ENCODE results near the gene PRDM5. TPM values are rescaled to one million over a fixed set of nuclear protein-coding genes. Genes with fewer than 3 reads are reported as not detected.

The PRDM5 gene
- polyA plus RNA-seq, 4 donors, result 0.22 to 17.3 (median 1.5) TPM

DNA sequence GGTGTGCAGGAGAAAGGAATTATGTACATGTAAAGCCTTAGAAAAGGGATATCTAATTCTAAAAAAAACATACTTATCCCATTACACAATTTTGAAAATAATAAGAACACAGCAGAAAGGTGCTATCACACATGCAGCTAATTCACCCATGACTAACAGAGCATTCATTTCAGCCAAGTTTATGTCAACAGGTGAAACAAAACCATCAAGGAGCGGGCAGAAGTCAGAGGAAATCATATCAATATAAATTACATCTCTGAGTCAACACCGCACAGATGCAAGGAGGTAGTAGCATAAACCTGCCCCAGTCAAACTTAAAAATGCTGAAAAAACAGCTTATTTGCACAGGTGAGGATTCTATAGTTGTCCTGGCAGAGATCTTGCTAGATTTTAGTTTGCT is 197.9 kb downstream of the PRDM5 start:
- no peak for FAIRE-seq
- H3K27ac ChIP-seq (ENCODE audit: low read depth in 1 of 3, low read length in 2 of 3), result no peak overlapping the region
- H3K4me3 ChIP-seq (ENCODE audit: low read depth in 1 of 3, low read length in 3 of 3), result no peak overlapping the region
- no peaks in the 10 kb centered on the region for H3K4me1 ChIP-seq (ENCODE audit: control insufficient read depth in 3 of 3, insufficient read depth in 2 of 3, low read depth in 1 of 3, low read length in 2 of 3)
- no peak for DNase-seq
- H3K9me3 ChIP-seq (ENCODE audit: control insufficient read depth in 2 of 2, insufficient read depth in 1 of 2, low read depth in 1 of 2, low read length in 1 of 2), result no peaks in the 10 kb centered on the region
- no peaks in the 10 kb centered on the region for H3K27me3 ChIP-seq (ENCODE audit: control insufficient read depth in 3 of 3, insufficient read depth in 3 of 3, low read length in 3 of 3)
- 59 to 88% (median 78%) methylated on average over 2 of the region's 2 CpGs for WGBS, 3 donors
- peaks cover 0 to 3% (median 0%) of the 10 kb centered on the region in 3 donors for H3K36me3 ChIP-seq (ENCODE audit: control insufficient read depth in 3 of 3, insufficient read depth in 2 of 3, low read depth in 1 of 3, low read length in 3 of 3)

DNA sequence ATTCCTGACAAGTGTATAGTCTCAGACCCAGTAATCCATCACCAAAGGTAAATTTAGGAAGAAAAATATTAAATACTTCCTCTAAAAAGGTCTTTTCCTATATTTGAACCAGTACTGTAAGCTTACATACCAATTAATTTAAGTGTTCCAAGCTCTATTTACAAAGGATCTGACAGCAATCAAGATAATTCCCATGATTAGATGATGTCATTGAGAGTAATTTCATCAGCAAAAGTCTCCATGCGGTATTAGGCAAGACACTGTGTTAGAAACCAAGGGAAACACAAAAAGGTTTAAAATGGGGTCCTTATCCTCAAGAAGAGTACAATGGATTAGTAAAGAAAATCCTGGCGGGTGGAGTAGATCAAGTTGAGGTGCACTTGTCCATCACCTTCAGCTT is 198.5 kb downstream of the PRDM5 start:
- FAIRE-seq, result no peak
- 86 to 95% (median 94%) methylated on average over 2 of the region's 2 CpGs for WGBS, 3 donors

DNA sequence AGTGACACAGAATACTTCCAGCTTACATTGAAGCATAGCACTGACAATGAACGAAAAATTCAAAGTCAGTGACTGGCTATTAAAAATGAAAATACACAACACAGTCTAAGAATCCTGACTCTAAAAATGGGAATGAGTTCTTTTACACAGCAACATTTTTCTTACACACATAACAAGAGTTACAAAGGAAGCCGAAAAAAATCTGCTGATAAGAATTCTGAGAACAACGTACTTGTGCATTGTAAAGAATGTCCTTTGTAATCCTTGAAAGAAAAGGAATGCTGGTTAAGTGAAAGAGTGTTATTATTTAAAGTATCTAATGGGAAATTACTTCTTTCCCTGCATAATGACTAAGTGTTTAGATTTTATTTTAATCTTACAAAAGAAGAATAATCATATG is 199.4 kb downstream of the PRDM5 start:
- H3K9me3 ChIP-seq (ENCODE audit: control insufficient read depth in 2 of 2, insufficient read depth in 1 of 2, low read depth in 1 of 2, low read length in 1 of 2), result no peaks in the 10 kb centered on the region
- H3K4me1 ChIP-seq (ENCODE audit: control insufficient read depth in 3 of 3, insufficient read depth in 2 of 3, low read depth in 1 of 3, low read length in 2 of 3), result no peaks in the 10 kb centered on the region
- H3K27ac ChIP-seq (ENCODE audit: low read depth in 1 of 3, low read length in 2 of 3), result no peak overlapping the region
- H3K27me3 ChIP-seq (ENCODE audit: control insufficient read depth in 3 of 3, insufficient read depth in 3 of 3, low read length in 3 of 3), result no peaks in the 10 kb centered on the region
- FAIRE-seq (no peak), DNase-seq (no peak)
- no peak overlapping the region for H3K4me3 ChIP-seq (ENCODE audit: low read depth in 1 of 3, low read length in 3 of 3)
- H3K36me3 ChIP-seq (ENCODE audit: control insufficient read depth in 3 of 3, insufficient read depth in 2 of 3, low read depth in 1 of 3, low read length in 3 of 3), result peaks cover 0 to 3% (median 0%) of the 10 kb centered on the region in 3 donors
- WGBS, 3 donors, result 76 to 82% (median 82%) methylated on average over 3 of the region's 3 CpGs

More for the DNA sequence above, 198.5 kb downstream of the PRDM5 start:
- Histone ChIP-seq H3K27me3 (ENCODE audit: control insufficient read depth in 3 of 3, insufficient read depth in 3 of 3, low read length in 3 of 3) (no peaks in the 10 kb centered on the region), H3K4me1 (ENCODE audit: control insufficient read depth in 3 of 3, insufficient read depth in 2 of 3, low read depth in 1 of 3, low read length in 2 of 3) (no peaks in the 10 kb centered on the region), H3K36me3 (ENCODE audit: control insufficient read depth in 3 of 3, insufficient read depth in 2 of 3, low read depth in 1 of 3, low read length in 3 of 3) (peaks cover 0 to 3% (median 0%) of the 10 kb centered on the region in 3 donors), H3K27ac (ENCODE audit: low read depth in 1 of 3, low read length in 2 of 3) (no peak overlapping the region), H3K9me3 (ENCODE audit: control insufficient read depth in 2 of 2, insufficient read depth in 1 of 2, low read depth in 1 of 2, low read length in 1 of 2) (no peaks in the 10 kb centered on the region), H3K4me3 (ENCODE audit: low read depth in 1 of 3, low read length in 3 of 3) (no peak overlapping the region)
- no peak for DNase-seq

DNA sequence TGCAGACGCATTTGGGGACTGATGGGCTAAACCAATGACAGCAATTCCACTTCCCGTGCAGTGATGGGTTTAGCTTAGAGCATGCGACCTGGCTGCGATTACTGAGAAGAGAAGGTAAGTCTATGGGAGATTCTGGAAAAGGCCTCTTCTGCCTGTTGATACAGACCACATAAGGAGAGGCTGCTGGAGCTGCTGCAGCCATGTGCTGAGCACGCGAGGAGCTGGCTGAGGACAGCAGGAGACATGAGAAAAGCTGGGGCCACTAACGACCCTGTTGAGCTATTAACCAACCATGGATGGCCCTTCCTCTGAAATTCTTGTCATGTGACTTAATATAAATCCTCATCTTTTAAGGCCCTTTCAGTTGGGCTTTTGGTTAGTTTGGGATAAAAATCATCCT is 199.9 kb downstream of the PRDM5 start:
- no peak overlapping the region for H3K4me3 ChIP-seq (ENCODE audit: low read depth in 1 of 3, low read length in 3 of 3)
- no peaks in the 10 kb centered on the region for H3K4me1 ChIP-seq (ENCODE audit: control insufficient read depth in 3 of 3, insufficient read depth in 2 of 3, low read depth in 1 of 3, low read length in 2 of 3)
- no peak overlapping the region for H3K27ac ChIP-seq (ENCODE audit: low read depth in 1 of 3, low read length in 2 of 3)
- H3K9me3 ChIP-seq (ENCODE audit: control insufficient read depth in 2 of 2, insufficient read depth in 1 of 2, low read depth in 1 of 2, low read length in 1 of 2), result no peaks in the 10 kb centered on the region
- 90 to 95% (median 94%) methylated on average over 7 of the region's 7 CpGs for WGBS, 3 donors
- DNase-seq, result no peak
- H3K27me3 ChIP-seq (ENCODE audit: control insufficient read depth in 3 of 3, insufficient read depth in 3 of 3, low read length in 3 of 3), result no peaks in the 10 kb centered on the region
- no peak for FAIRE-seq
- peaks cover 0 to 3% (median 0%) of the 10 kb centered on the region in 3 donors for H3K36me3 ChIP-seq (ENCODE audit: control insufficient read depth in 3 of 3, insufficient read depth in 2 of 3, low read depth in 1 of 3, low read length in 3 of 3)

DNA sequence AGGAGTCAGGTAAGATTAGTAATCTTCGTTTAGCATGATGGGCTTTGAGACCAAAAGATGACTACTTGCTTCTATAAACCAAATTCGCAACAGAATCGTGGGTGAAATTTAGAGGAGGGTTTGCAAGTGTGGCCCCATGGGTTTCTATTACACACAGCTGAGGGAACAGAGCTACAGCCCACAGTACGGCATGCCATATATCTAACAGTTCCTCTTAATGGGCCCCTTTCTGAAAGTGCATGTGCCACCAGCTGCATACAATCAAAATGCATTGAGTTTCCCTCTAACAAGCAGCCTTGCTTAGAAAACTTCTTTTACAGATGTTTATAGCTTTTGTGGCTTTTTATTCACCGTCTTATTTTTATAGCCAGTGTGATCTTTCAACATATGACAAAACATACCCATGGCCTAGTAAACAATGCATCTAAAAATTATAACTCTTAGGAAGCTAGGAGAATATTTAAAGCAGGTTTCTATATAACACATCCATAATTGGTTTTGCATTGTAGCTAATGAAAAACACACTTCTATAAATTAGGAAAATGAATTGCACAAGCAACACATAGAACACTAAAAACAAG is 202.1 kb downstream of the PRDM5 start:
- H3K4me3 ChIP-seq (ENCODE audit: low read depth in 1 of 3, low read length in 3 of 3), result no peak overlapping the region

DNA sequence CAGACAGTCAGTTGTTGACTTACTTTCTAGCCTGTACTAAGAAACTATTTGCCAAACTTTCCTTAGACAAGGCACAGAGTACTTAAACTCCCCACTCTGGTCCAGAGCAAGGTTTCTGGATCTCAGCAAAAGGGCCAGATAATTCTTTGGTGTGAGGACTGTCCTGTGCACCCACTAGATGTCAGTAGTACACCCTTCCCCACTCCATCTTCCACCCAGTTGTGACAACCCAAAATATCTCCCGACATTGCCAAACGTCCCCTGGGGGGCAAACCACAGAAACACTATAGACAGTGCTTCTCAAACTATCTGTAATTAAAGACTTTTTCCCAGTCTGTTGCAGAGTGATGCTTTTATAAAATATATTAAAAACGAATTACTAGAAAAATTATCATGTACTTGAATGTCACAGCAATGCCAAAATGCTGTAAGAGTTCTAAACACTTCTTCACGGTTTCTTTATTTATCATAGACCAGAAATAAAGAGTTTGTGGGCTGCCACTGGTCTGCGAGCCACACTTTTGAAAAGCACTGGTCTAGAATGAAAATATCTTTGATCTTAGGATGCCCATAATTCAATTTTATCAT is 203.5 kb downstream of the PRDM5 start:
- Histone ChIP-seq H3K4me3 (ENCODE audit: low read depth in 1 of 3, low read length in 3 of 3) (no peak overlapping the region), H3K9me3 (ENCODE audit: control insufficient read depth in 2 of 2, insufficient read depth in 1 of 2, low read depth in 1 of 2, low read length in 1 of 2) (no peaks in the 10 kb centered on the region), H3K4me1 (ENCODE audit: control insufficient read depth in 3 of 3, insufficient read depth in 2 of 3, low read depth in 1 of 3, low read length in 2 of 3) (no peaks in the 10 kb centered on the region), H3K27me3 (ENCODE audit: control insufficient read depth in 3 of 3, insufficient read depth in 3 of 3, low read length in 3 of 3) (no peaks in the 10 kb centered on the region), H3K36me3 (ENCODE audit: control insufficient read depth in 3 of 3, insufficient read depth in 2 of 3, low read depth in 1 of 3, low read length in 3 of 3) (peaks cover 0 to 3% (median 0%) of the 10 kb centered on the region in 3 donors), H3K27ac (ENCODE audit: low read depth in 1 of 3, low read length in 2 of 3) (no peak overlapping the region)
- peak; percentile 3 to 21 for DNase-seq
- 32 to 40% (median 37%) methylated on average over 5 of the region's 5 CpGs for WGBS, 3 donors
- no peak for FAIRE-seq

More for the DNA sequence above, 202.1 kb downstream of the PRDM5 start:
- no peak for FAIRE-seq
- no peak for DNase-seq
- Histone ChIP-seq H3K9me3 (ENCODE audit: control insufficient read depth in 2 of 2, insufficient read depth in 1 of 2, low read depth in 1 of 2, low read length in 1 of 2) (no peaks in the 10 kb centered on the region), H3K27ac (ENCODE audit: low read depth in 1 of 3, low read length in 2 of 3) (no peak overlapping the region), H3K36me3 (ENCODE audit: control insufficient read depth in 3 of 3, insufficient read depth in 2 of 3, low read depth in 1 of 3, low read length in 3 of 3) (peaks cover 0 to 3% (median 0%) of the 10 kb centered on the region in 3 donors), H3K27me3 (ENCODE audit: control insufficient read depth in 3 of 3, insufficient read depth in 3 of 3, low read length in 3 of 3) (no peaks in the 10 kb centered on the region), H3K4me1 (ENCODE audit: control insufficient read depth in 3 of 3, insufficient read depth in 2 of 3, low read depth in 1 of 3, low read length in 2 of 3) (no peaks in the 10 kb centered on the region)
- WGBS, 3 donors, result 84 to 90% (median 84%) methylated on average over 5 of the region's 5 CpGs

DNA sequence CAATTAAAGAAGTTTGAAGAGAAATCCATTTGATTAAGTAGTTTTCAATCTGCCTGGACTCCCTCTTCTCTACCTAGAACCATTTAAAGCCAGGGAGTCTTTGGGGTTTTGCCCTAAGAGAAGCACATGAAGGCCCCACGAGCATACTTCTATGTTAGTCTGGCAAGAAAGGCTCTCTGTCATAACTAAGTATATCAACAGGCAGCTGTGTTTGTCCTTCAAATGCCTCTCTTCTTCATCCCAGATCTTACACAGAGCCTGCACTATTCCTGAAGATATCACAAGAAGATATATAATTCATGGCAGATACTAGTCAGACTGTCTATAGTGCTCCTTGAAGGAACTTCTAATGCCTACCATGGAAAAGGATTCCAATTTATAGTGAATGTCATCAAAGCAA is 206.2 kb downstream of the PRDM5 start:
- Histone ChIP-seq H3K4me1 (ENCODE audit: control insufficient read depth in 3 of 3, insufficient read depth in 2 of 3, low read depth in 1 of 3, low read length in 2 of 3) (no peaks in the 10 kb centered on the region), H3K4me3 (ENCODE audit: low read depth in 1 of 3, low read length in 3 of 3) (no peak overlapping the region), H3K9me3 (ENCODE audit: control insufficient read depth in 2 of 2, insufficient read depth in 1 of 2, low read depth in 1 of 2, low read length in 1 of 2) (no peaks in the 10 kb centered on the region), H3K36me3 (ENCODE audit: control insufficient read depth in 3 of 3, insufficient read depth in 2 of 3, low read depth in 1 of 3, low read length in 3 of 3) (no peaks in the 10 kb centered on the region), H3K27ac (ENCODE audit: low read depth in 1 of 3, low read length in 2 of 3) (no peak overlapping the region), H3K27me3 (ENCODE audit: control insufficient read depth in 3 of 3, insufficient read depth in 3 of 3, low read length in 3 of 3) (no peaks in the 10 kb centered on the region)
- FAIRE-seq, result no peak
- WGBS, 3 donors, result 70 to 89% (median 79%) methylated on average over 1 of the region's 1 CpG
- no peak for DNase-seq

DNA sequence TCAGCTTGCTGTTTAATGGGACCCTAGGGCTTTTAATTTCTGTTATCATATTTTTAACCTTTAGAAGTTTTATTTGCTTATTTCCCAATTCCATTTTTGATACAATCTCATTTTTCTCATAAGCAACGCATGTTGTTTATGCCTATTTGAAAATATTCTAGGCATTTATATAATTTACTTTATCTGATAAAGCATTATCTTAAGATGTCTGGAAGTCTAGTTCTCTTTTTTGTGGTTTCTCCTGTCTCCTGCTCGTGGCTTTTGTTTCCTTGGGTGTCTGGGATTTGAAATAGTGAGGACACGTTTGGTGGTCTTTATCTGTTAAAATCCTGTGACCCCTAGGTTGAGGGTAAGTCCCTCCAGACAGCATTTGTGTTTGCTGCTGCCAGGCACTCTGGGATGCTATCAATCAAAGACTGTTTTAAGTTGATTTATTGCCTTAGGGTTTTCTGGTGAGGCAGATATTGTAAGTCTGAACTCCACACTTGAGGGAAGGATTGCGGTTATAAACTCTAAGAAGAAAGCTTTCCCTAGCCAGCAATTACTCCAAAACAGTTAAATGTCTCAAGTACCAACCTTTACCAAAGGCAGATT is 208.0 kb downstream of the PRDM5 start:
- H3K27ac ChIP-seq (ENCODE audit: low read depth in 1 of 3, low read length in 2 of 3), result no peak overlapping the region
- FAIRE-seq (no peak), DNase-seq (no peak)
- no peaks in the 10 kb centered on the region for H3K9me3 ChIP-seq (ENCODE audit: control insufficient read depth in 2 of 2, insufficient read depth in 1 of 2, low read depth in 1 of 2, low read length in 1 of 2)
- no peak overlapping the region for H3K4me3 ChIP-seq (ENCODE audit: low read depth in 1 of 3, low read length in 3 of 3)
- H3K36me3 ChIP-seq (ENCODE audit: control insufficient read depth in 3 of 3, insufficient read depth in 2 of 3, low read depth in 1 of 3, low read length in 3 of 3), result no peaks in the 10 kb centered on the region
- H3K4me1 ChIP-seq (ENCODE audit: control insufficient read depth in 3 of 3, insufficient read depth in 2 of 3, low read depth in 1 of 3, low read length in 2 of 3), result no peaks in the 10 kb centered on the region
- WGBS, 3 donors, result 57 to 59% (median 57%) methylated on average over 4 of the region's 4 CpGs
- no peaks in the 10 kb centered on the region for H3K27me3 ChIP-seq (ENCODE audit: control insufficient read depth in 3 of 3, insufficient read depth in 3 of 3, low read length in 3 of 3)

Data from small intestine (tissue), 7 donors.